Natural killer cell (primary cell): Measurements from ENCODE around the gene ST3GAL3. TPM values are rescaled to one million over a fixed set of nuclear protein-coding genes. Genes with fewer than 3 reads are reported as not detected.

Experiments used
- ATAC-seq, 3 donors: fragments of 150-1000 bp in 2 of 3; fragments of 200-7000 bp in 1 of 3; cut with Tn5 transposase; 1 replicate in 1 of 3; 2 replicates in 2 of 3; pipeline ENCODE4 v1.10.0; 2021; ENCODE audit warnings: mild to moderate bottlenecking in 2 of 3, moderate library complexity in 2 of 3
- DNase-seq, 2 donors: peaks; one replicate each; pipeline versions ENCODE4 v3.0.0 to v3.0.0-alpha.2; 2013 to 2021; ENCODE audit warnings: mixed read lengths in 1 of 2
- H3K27ac ChIP-seq: one replicate; pipeline ENCODE4 v1.5.1; 2013; ENCODE audit warnings: mild to moderate bottlenecking, low read length
- H3K27me3 ChIP-seq: one replicate; pipeline ENCODE4 v1.6.1; 2013; ENCODE audit warnings: low read length; ENCODE audit not compliant: control insufficient read depth, insufficient read depth
- H3K36me3 ChIP-seq: one replicate; pipeline ENCODE4 v1.6.1; 2013; ENCODE audit warnings: low read length; ENCODE audit not compliant: control insufficient read depth, insufficient read depth
- H3K4me1 ChIP-seq: one replicate; pipeline ENCODE4 v1.6.1; 2013; ENCODE audit warnings: low read length; ENCODE audit not compliant: control insufficient read depth, insufficient read depth
- H3K4me3 ChIP-seq: one replicate; pipeline ENCODE4 v1.5.1; 2013; ENCODE audit warnings: low read length
- H3K9me3 ChIP-seq: one replicate; pipeline ENCODE4 v1.6.1; 2013; ENCODE audit warnings: low read length; ENCODE audit not compliant: control insufficient read depth, insufficient read depth
- H3K27ac Mint-ChIP-seq, 2 donors: one replicate each; pipeline ENCODE4 v1.8.0; 2022; ENCODE audit warnings: mild to moderate bottlenecking in 2 of 2, mixed read lengths in 2 of 2, moderate library complexity in 1 of 2
- H3K27me3 Mint-ChIP-seq, 2 donors: one replicate each; pipeline ENCODE4 v1.8.0; 2022; ENCODE audit warnings: low read depth in 2 of 2, mixed read lengths in 2 of 2
- H3K36me3 Mint-ChIP-seq: one replicate; pipeline ENCODE4 v1.8.0; 2022; ENCODE audit warnings: mixed read lengths
- H3K4me1 Mint-ChIP-seq, 2 donors: one replicate each; pipeline ENCODE4 v1.8.0; 2022; ENCODE audit warnings: mixed read lengths in 2 of 2
- H3K4me3 Mint-ChIP-seq: one replicate; pipeline ENCODE4 v1.8.0; 2022; ENCODE audit warnings: mild to moderate bottlenecking, moderate library complexity, mixed read lengths
- H3K9me3 Mint-ChIP-seq, 2 donors: one replicate each; pipeline ENCODE4 v1.8.0; 2022; ENCODE audit warnings: mixed read lengths in 2 of 2
- WGBS: methylation state at CpG from one replicate; pipeline ENCODE4 v1.1.7; 2013; ENCODE audit warnings: missing lambda C conversion rate; ENCODE audit not compliant: insufficient coverage; 5-methylcytosine and 5-hydroxymethylcytosine counted together
- intact Hi-C: fragments of 100-400 bp; cut with micrococcal nuclease; formaldehyde crosslinking; loops from one replicate; pipeline ENCODE4 v1.14.2; 2022
- total RNA-seq, 4 donors: library from RNA; stranded (reverse); fragments of 120-200 nt in 1 of 4; gene quantifications; one replicate each; pipeline versions ENCODE4 v1.2.3 to v1.2.4, GENCODE V29; 2013 to 2022
- TF ChIP-seq, protein P1 (sequence below): fragments of 200-600 bp; IDR thresholded peaks from one replicate; pipeline ENCODE4 v1.8.0; 2022; ENCODE audit warnings: antibody characterized with exemption

ST3GAL3 gene
- total RNA-seq, 3 donors from 2014 or later (not counting 1 experiment from before 2014, with no cell fraction given), result 22.2 to 27.3 (median 22.3) TPM

DNA sequence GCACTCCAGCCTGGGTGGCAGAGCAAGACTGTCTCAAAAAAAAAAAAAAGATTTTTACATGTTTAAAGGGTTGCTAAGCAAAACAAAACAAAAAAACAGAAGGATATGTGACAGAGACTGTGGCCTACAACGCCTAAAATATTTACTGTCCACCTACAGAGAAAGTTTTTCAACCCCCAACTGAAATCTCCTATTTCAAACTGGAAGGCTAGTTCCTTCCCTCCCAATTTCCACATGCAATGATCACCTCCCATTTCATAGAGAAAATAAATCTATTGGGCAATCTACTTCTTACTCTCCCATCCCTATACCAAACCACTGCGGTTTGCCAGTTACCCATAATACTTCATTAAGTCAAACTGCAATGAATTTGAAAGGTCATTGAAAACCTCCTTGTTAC lies 74.2 kb downstream of the ST3GAL3 start:
- no peaks in the 10 kb centered on the region for H3K36me3 ChIP-seq
- no peak overlapping the region for H3K27ac Mint-ChIP-seq
- peaks cover 3 to 12% of the 10 kb centered on the region in 2 donors for H3K9me3 Mint-ChIP-seq
- TF ChIP-seq, protein P1, sequence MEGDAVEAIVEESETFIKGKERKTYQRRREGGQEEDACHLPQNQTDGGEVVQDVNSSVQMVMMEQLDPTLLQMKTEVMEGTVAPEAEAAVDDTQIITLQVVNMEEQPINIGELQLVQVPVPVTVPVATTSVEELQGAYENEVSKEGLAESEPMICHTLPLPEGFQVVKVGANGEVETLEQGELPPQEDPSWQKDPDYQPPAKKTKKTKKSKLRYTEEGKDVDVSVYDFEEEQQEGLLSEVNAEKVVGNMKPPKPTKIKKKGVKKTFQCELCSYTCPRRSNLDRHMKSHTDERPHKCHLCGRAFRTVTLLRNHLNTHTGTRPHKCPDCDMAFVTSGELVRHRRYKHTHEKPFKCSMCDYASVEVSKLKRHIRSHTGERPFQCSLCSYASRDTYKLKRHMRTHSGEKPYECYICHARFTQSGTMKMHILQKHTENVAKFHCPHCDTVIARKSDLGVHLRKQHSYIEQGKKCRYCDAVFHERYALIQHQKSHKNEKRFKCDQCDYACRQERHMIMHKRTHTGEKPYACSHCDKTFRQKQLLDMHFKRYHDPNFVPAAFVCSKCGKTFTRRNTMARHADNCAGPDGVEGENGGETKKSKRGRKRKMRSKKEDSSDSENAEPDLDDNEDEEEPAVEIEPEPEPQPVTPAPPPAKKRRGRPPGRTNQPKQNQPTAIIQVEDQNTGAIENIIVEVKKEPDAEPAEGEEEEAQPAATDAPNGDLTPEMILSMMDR, result no peak
- no peak overlapping the region for H3K4me3 Mint-ChIP-seq
- no peak overlapping the region for H3K27ac ChIP-seq
- DNase-seq (no peak), ATAC-seq (no peak)
- H3K4me3 ChIP-seq, result no peak overlapping the region
- H3K27me3 Mint-ChIP-seq, result no peaks in the 10 kb centered on the region
- WGBS, result 72% methylated on average over 2 of the region's 2 CpGs
- H3K4me1 ChIP-seq, result no peaks in the 10 kb centered on the region
- H3K4me1 Mint-ChIP-seq, result peaks cover 10 to 12% of the 10 kb centered on the region in 2 donors
- no peaks in the 10 kb centered on the region for H3K27me3 ChIP-seq
- H3K36me3 Mint-ChIP-seq, result peaks cover 18% of the 10 kb centered on the region
- H3K9me3 ChIP-seq, result peaks cover 3% of the 10 kb centered on the region
- intact Hi-C loops, result no loop called here

DNA sequence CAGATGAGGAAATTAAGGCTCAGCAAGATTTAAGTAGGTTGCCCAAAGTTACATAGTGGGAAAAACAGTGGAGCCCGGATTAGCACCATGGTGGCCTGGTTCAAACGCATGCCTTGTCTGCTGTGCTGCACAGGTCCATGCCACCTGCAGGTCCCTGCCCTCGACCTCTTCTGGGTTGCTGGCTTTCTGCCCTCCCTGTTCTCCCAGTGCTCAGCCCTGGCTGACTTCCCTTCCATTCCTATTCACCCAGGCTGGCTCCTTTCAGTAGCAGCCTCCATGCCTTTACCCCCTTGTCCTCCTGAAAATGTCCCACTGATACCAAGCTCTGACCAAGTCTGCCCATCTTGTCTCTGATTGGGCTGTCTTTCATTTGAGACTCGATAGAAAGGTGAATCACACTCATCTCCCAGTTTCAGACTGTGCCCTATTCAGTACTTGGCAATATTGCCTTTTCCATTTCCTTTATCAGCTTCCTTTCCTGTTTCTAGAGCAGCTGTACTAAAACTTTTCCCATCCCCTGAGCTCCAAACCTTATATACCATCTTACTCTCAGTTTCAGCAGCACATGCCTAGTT lies 75.8 kb downstream of the ST3GAL3 start:
- no peak for DNase-seq
- TF ChIP-seq, protein P1, result no peak

DNA sequence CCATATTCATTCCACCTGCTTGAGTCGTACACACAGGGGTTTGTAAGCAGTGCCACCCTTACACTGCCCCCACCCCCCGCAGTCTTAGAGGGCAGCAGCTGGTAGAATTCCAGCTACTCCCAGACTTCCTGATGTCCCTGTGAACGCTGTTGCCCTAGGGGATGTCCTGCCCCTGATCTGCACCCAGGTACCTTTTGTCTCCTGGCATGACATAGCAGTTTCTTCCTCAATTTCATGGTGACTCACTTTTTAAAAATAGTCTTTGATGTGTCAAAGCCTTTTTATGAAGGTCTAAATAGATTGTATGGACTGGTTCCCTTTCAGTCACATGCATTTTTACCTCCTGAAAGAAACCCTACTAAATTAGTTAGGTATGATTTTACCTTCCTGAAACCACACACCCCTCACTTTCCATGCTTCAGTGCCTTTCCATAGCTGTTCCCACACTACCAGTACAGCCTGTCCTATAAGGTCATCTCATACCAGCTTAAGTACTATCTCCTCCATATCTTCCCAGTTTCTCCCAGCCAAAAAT lies 76.4 kb downstream of the ST3GAL3 start:
- no peak for ATAC-seq
- TF ChIP-seq, protein P1, result no peak
- WGBS, result 93% methylated on average over 3 of the region's 3 CpGs

More for the DNA sequence above, 75.8 kb downstream of the ST3GAL3 start:
- H3K27ac Mint-ChIP-seq, result no peak overlapping the region
- peaks cover 18% of the 10 kb centered on the region for H3K36me3 Mint-ChIP-seq
- Histone ChIP-seq H3K4me1 (no peaks in the 10 kb centered on the region), H3K27me3 (no peaks in the 10 kb centered on the region), H3K27ac (no peak overlapping the region), H3K9me3 (peaks cover 3% of the 10 kb centered on the region), H3K4me3 (no peak overlapping the region), H3K36me3 (no peaks in the 10 kb centered on the region)
- 88% methylated on average over 4 of the region's 4 CpGs for WGBS
- no peak for ATAC-seq
- H3K27me3 Mint-ChIP-seq, result no peaks in the 10 kb centered on the region
- intact Hi-C loops, result no loop called here
- peaks cover 3 to 12% of the 10 kb centered on the region in 2 donors for H3K9me3 Mint-ChIP-seq
- H3K4me1 Mint-ChIP-seq, result peaks cover 10 to 12% of the 10 kb centered on the region in 2 donors
- H3K4me3 Mint-ChIP-seq, result no peak overlapping the region

More for the DNA sequence above, 76.4 kb downstream of the ST3GAL3 start:
- Histone ChIP-seq H3K36me3 (no peaks in the 10 kb centered on the region), H3K27ac (no peak overlapping the region), H3K4me1 (no peaks in the 10 kb centered on the region), H3K4me3 (no peak overlapping the region), H3K9me3 (peaks cover 3% of the 10 kb centered on the region), H3K27me3 (no peaks in the 10 kb centered on the region)
- no peaks in the 10 kb centered on the region for H3K27me3 Mint-ChIP-seq
- peaks cover 10 to 12% of the 10 kb centered on the region in 2 donors for H3K4me1 Mint-ChIP-seq
- intact Hi-C loops, result no loop called here
- H3K36me3 Mint-ChIP-seq, result peaks cover 18% of the 10 kb centered on the region
- peaks cover 3 to 12% of the 10 kb centered on the region in 2 donors for H3K9me3 Mint-ChIP-seq
- no peak overlapping the region for H3K4me3 Mint-ChIP-seq
- no peak for DNase-seq
- no peak overlapping the region for H3K27ac Mint-ChIP-seq
